Panc1 (cell line): ENCODE results near the gene ARID5B. TPM values are rescaled to one million over a fixed set of nuclear protein-coding genes. Genes with fewer than 3 reads are reported as not detected.

ENCODE experiments used
- ATAC-seq: fragments of 200-7000 bp; cut with Tn5 transposase; 2 replicates; pipeline ENCODE4 v1.9.1; 2020; ENCODE audit warnings: mild to moderate bottlenecking, moderate library complexity
- BruUV-seq: library from RNA; stranded (reverse); fragments of 400-500 nt; replicated peaks from 2 replicates; lab custom pipeline; 2021; lab: Mats Ljungman, UMichigan
- CTCF ChIA-PET: fragments of 300-600 bp; sonication (Branson Sonifier 250); formaldehyde crosslinking; loops from one replicate; lab custom pipeline; 2022; ENCODE audit warnings: antibody characterized with exemption; lab: Charles Lee
- POLR2A ChIA-PET: fragments of 300-600 bp; sonication (Branson Sonifier 250); formaldehyde crosslinking; loops from one replicate; lab custom pipeline; 2022; ENCODE audit warnings: antibody characterized with exemption; lab: Charles Lee
- DNase-seq: peaks from one replicate; pipeline ENCODE4 v3.0.0-alpha.2; 2010; ENCODE audit warnings: low read depth, low spot score
- H3K27ac ChIP-seq: 2 replicates; pipeline ENCODE4 v1.5.1; 2011; ENCODE audit warnings: mild to moderate bottlenecking, low read length, inconsistent platforms
- H3K27me3 ChIP-seq: fragments of 200-500 bp; sonication (Bioruptor generic); 2 replicates; pipeline ENCODE4 v1.6.0; 2014; ENCODE audit warnings: low read length, inconsistent platforms; ENCODE audit not compliant: control insufficient read depth, insufficient read depth
- H3K36me3 ChIP-seq: fragments of 200-500 bp; sonication (Bioruptor generic); 2 replicates; pipeline ENCODE4 v1.5.1; 2014; ENCODE audit warnings: inconsistent platforms, mild to moderate bottlenecking, low read length, moderate library complexity; ENCODE audit not compliant: control insufficient read depth, insufficient read depth
- H3K4me1 ChIP-seq: 2 replicates; pipeline ENCODE4 v1.5.1; 2011; ENCODE audit warnings: inconsistent platforms, mild to moderate bottlenecking, low read length, moderate library complexity; ENCODE audit not compliant: control insufficient read depth, insufficient read depth
- H3K4me3 ChIP-seq, 2 experiments: 2 replicates each; pipeline ENCODE4 v1.5.1; 2011 to 2012; ENCODE audit warnings: low read depth in 2 of 2, low read length in 2 of 2, mild to moderate bottlenecking in 2 of 2, inconsistent platforms in 1 of 2, moderate library complexity in 1 of 2
- H3K9me3 ChIP-seq: fragments of 200-500 bp; sonication (Bioruptor generic); 2 replicates; pipeline ENCODE4 v1.5.1; 2014; ENCODE audit warnings: low read depth, mild to moderate bottlenecking, inconsistent platforms, low read length, moderate library complexity; ENCODE audit not compliant: control insufficient read depth, insufficient read depth
- CTCF ChIP-seq: fragments of 450-650 bp; IDR thresholded peaks from 2 replicates; pipeline ENCODE4 v1.5.1; 2017; ENCODE audit warnings: mild to moderate bottlenecking
- POLR2AphosphoS5 ChIP-seq: IDR thresholded peaks from 2 replicates; pipeline ENCODE4 v1.6.1; 2012; ENCODE audit warnings: mild to moderate bottlenecking, low read depth, low read length, moderate library complexity
- SIN3A ChIP-seq: IDR thresholded peaks from 2 replicates; pipeline ENCODE4 v1.6.1; 2012; ENCODE audit warnings: low read depth, mild to moderate bottlenecking, low read length, moderate library complexity, borderline replicate concordance; ENCODE audit not compliant: insufficient read depth
- TCF7L2 ChIP-seq: IDR thresholded peaks from 2 replicates; pipeline ENCODE4 v1.6.1; 2011; ENCODE audit warnings: mild to moderate bottlenecking, low read depth, low read length, inconsistent platforms
- in situ Hi-C: cut with HindIII; loops from 2 replicates; pipeline ENCODE4 v1.10.0; 2016; ENCODE audit warnings: low sequenced_read_pairs, low pct_unique_long_range_greater_than_20kb
- intact Hi-C: fragments of 100-400 bp; cut with micrococcal nuclease; formaldehyde crosslinking; loops from one replicate; pipeline ENCODE4 v1.10.0; 2022; ENCODE audit not compliant: unreplicated experiment
- total RNA-seq: library from RNA; stranded (reverse); gene quantifications from one replicate; pipeline ENCODE4 v1.2.1, GENCODE V29; 2021; ENCODE audit not compliant: unreplicated experiment
- TF ChIP-seq, protein P1 (sequence below), 2 experiments: IDR thresholded peaks; 2 replicates each; pipeline ENCODE4 v1.6.1; 2011 to 2012; ENCODE audit warnings: low read depth in 2 of 2, control low read depth in 1 of 2, low read length in 1 of 2, mild to moderate bottlenecking in 1 of 2, moderate library complexity in 1 of 2; ENCODE audit not compliant: insufficient read depth in 1 of 2

The ARID5B gene
- total RNA-seq, 1 experiment from 2014 or later: 22.7 TPM

- DNase-seq: no peak
- no TSS peak for BruUV-seq
- ChIA-PET POLR2A (no interaction called here), CTCF (no interaction called here)
- intact Hi-C loops (no loop called here), in situ Hi-C loops (no loop called here)
- Histone ChIP-seq H3K4me1 (peaks cover 28% of the 10 kb centered on the region), H3K27ac (peak overlapping the region; percentile 29; the same call in 1 of the 2 replicates), H3K36me3 (peaks cover 20% of the 10 kb centered on the region), H3K4me3 (no peak overlapping the region), H3K27me3 (no peaks in the 10 kb centered on the region), H3K9me3 (no peaks in the 10 kb centered on the region)
- ATAC-seq: no peak
- no peak for TF ChIP-seq POLR2AphosphoS5
- TF ChIP-seq TCF7L2: no peak
- TF ChIP-seq CTCF: no peak
- TF ChIP-seq, protein P1, sequence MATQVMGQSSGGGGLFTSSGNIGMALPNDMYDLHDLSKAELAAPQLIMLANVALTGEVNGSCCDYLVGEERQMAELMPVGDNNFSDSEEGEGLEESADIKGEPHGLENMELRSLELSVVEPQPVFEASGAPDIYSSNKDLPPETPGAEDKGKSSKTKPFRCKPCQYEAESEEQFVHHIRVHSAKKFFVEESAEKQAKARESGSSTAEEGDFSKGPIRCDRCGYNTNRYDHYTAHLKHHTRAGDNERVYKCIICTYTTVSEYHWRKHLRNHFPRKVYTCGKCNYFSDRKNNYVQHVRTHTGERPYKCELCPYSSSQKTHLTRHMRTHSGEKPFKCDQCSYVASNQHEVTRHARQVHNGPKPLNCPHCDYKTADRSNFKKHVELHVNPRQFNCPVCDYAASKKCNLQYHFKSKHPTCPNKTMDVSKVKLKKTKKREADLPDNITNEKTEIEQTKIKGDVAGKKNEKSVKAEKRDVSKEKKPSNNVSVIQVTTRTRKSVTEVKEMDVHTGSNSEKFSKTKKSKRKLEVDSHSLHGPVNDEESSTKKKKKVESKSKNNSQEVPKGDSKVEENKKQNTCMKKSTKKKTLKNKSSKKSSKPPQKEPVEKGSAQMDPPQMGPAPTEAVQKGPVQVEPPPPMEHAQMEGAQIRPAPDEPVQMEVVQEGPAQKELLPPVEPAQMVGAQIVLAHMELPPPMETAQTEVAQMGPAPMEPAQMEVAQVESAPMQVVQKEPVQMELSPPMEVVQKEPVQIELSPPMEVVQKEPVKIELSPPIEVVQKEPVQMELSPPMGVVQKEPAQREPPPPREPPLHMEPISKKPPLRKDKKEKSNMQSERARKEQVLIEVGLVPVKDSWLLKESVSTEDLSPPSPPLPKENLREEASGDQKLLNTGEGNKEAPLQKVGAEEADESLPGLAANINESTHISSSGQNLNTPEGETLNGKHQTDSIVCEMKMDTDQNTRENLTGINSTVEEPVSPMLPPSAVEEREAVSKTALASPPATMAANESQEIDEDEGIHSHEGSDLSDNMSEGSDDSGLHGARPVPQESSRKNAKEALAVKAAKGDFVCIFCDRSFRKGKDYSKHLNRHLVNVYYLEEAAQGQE (IDR thresholded peaks at IDR 0.05; ENCODE audit: insufficient read depth in 1 of 2, low read depth in 2 of 2, low read length in 1 of 2): no peak
These were observed 153.3 kb downstream of the ARID5B start for GRCh38 chr10:62054830-62055229.

GRCh38 chr10:62056219-62056618 is 154.7 kb downstream of the ARID5B start:
- Histone ChIP-seq H3K4me1 (peaks cover 14% of the 10 kb centered on the region), H3K9me3 (no peaks in the 10 kb centered on the region), H3K27ac (no peak overlapping the region), H3K27me3 (no peaks in the 10 kb centered on the region), H3K4me3 (no peak overlapping the region), H3K36me3 (peaks cover 23% of the 10 kb centered on the region)
- intact Hi-C loops: no loop called here
- no TSS peak for BruUV-seq
- ChIA-PET CTCF (no interaction called here), POLR2A (interaction anchor here (0.5 kb wide), 1 partner anchor 68 kb away, joined by 3 read pairs; no protein-coding TSS in a partner anchor)
- DNase-seq (no peak), ATAC-seq (no peak)
- in situ Hi-C loops: no loop called here
- TF ChIP-seq, protein P1 (IDR thresholded peaks at IDR 0.05; ENCODE audit: insufficient read depth in 1 of 2, low read depth in 2 of 2, low read length in 1 of 2): no peak
- no peak for TF ChIP-seq TCF7L2
- no peak for TF ChIP-seq SIN3A
- no peak for TF ChIP-seq POLR2AphosphoS5
- no peak for TF ChIP-seq CTCF
